ENCODE data around the gene CFAP61.

CFAP61 gene

GRCh38 chr20:20367575-20368417 lies 315.5 kb downstream of the CFAP61 start, which contains the start of gene INSM1:
Gene INSM1, plus strand, starts transcription at chr20:20368104. Its CDS starts 164 bp downstream, at chr20:20368268.
- no peak for DNase-seq (ENCODE audit: low read depth)

DNA sequence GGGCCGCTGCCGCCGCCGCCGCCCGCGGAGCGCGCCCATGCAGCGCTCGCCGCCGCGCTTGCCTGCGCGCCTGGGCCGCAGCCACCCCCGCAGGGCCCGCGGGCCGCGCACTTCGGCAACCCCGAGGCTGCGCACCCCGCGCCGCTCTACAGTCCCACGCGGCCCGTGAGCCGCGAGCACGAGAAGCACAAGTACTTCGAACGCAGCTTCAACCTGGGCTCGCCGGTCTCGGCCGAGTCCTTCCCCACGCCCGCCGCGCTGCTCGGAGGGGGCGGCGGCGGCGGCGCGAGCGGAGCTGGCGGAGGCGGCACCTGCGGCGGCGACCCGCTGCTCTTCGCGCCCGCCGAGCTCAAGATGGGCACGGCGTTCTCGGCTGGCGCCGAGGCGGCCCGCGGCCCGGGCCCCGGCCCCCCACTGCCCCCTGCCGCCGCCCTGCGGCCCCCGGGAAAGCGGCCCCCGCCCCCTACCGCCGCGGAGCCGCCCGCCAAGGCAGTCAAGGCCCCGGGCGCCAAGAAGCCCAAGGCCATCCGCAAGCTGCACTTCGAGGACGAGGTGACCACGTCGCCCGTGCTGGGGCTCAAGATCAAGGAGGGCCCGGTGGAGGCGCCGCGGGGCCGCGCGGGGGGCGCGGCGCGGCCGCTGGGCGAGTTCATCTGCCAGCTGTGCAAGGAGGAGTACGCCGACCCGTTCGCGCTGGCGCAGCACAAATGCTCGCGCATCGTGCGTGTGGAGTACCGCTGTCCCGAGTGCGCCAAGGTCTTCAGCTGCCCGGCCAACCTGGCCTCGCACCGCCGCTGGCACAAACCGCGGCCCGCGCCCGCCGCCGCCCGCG lies 316.3 kb downstream of the CFAP61 start:
- no peak for DNase-seq (ENCODE audit: low read depth)

GRCh38 chr20:20369250-20370093 lies 317.1 kb downstream of the CFAP61 start:
- no peak for DNase-seq (ENCODE audit: low read depth)

- no peak for DNase-seq (ENCODE audit: low read depth)
Observed at GRCh38 chr20:20370094-20370575, 317.8 kb downstream of the CFAP61 start.

GRCh38 chr20:20371083-20371482 lies 318.8 kb downstream of the CFAP61 start:
- DNase-seq (ENCODE audit: low read depth), result no peak

- no peak for DNase-seq (ENCODE audit: low read depth)
Observed at GRCh38 chr20:20371681-20372080, 319.3 kb downstream of the CFAP61 start.

DNA sequence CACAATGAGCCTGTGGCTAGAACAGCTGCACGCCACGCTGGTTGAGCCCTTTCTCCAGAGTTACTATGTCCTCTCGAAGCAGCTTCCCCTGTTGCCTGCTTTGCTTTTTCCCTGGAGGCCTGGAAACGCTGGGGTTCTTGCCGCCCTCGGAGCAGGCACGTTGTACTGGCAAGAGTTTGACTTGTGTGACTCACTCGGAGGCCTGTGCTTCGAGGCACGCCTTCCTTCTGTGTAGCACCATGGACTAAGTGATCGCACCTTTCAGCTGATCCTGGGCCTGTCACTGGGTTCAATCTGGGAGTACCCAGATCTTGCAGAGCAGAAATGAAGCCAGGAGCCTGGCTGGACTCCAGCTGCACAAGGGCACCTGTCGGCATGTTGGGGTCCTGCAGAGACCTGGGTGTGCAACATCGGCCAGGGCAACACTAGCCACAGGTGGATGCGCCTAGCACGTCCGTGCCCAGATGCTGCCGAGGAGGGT lies 320.8 kb downstream of the CFAP61 start:
- no peak for DNase-seq (ENCODE audit: low read depth)

DNA sequence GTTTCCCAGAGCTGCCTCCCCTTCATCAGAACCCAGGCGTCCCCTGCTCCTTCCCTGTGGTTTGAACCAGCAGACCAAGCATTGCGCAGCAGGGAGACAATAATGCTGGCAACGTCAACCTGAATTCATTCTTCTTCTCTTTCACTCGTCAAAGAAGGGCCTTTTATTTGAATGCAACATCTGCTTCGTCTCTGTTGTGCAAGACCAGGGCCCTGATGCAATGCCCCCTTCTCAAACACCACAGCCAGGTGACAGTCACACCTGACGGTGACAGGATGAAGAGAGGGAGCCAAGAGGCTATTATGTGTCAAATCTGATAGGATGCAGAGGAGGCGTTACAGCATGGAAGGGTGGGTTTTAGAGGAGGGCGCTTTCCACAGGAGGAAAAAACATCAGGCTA lies 323.5 kb downstream of the CFAP61 start:
- no peak for DNase-seq (ENCODE audit: low read depth)

GRCh38 chr20:20386192-20386591 lies 333.9 kb downstream of the CFAP61 start:
- no peak for DNase-seq (ENCODE audit: low read depth)

GRCh38 chr20:20390393-20390792 lies 338.1 kb downstream of the CFAP61 start:
- no peak for DNase-seq (ENCODE audit: low read depth)

GRCh38 chr20:20391115-20391514 lies 338.8 kb downstream of the CFAP61 start:
- DNase-seq (ENCODE audit: low read depth), result no peak

- no peak for DNase-seq (ENCODE audit: low read depth)
Observed at GRCh38 chr20:20391766-20392165, 339.4 kb downstream of the CFAP61 start.

- DNase-seq (ENCODE audit: low read depth), result no peak
Observed at GRCh38 chr20:20393207-20394120, 341.1 kb downstream of the CFAP61 start.

DNA sequence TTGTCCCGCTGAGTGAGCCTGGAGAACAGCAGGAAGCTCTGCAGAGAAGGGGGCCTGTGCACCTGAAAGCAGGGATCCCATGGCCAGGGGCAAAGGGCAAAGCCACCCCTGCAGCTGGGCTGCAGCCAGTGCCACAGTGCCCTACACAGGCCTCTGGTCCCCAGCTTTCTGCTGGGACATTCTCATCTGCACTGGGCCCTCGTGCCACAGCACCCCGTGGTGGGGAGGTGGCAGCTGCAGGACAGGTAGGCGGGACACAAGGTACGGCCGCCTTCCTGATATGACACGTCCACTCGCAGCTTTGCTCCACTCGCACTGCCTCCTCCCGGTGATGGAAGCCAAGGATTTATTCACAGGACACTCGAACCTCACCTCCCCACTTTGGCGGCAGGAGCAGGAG lies 342.8 kb downstream of the CFAP61 start:
- DNase-seq (ENCODE audit: low read depth), result no peak

DNA sequence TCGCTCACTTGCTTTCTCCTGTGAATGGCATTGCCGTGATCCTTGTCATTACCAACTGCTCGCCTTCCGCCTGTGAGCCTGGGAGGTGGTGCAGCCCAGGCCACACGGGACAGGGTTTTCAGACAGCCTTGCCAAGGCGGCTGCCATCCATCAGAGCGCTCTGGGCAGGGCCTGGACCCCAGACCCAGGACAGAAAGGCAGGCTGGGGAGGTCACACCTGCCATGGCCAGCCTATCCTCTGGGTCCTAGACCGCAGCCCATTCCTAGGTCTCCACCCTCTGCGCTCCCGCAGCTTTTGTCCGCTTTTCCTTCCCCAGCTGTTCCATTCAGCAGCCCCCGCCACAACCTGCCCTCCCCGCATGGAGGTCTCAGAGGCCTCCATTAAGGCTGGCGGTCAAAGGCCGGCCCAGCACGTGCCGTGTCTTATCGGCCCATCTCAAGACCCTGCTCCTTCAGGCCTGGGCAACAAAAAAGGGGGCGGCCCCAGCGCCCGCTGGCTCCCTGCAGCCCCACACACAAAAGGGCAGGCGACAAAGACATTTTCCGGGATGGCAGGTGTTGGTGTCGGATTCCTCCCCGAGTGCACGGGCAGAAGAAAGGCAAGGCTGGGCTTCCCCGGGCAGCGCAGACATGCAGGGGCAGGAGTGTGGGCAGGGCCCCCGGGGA lies 343.7 kb downstream of the CFAP61 start:
- DNase-seq (ENCODE audit: low read depth), result no peak

DNA sequence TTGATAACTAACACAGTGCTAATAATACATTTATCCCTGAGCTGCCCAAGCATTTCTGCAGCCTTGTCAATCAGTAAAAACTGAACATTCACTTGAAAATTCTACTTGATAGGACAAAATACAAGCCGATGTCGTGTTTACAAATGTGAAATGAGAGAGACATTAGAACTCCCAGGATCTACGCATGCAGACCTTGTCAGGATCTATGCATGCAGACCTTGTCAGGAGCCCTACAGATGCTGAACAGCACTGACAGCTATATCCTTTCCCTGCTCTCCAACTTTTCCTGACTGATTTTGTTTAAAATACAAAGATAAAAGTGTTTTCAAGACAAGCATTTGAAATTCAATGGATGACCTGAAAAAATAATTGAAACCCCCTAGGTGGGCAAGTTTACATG lies 344.5 kb downstream of the CFAP61 start:
- no peak for DNase-seq (ENCODE audit: low read depth)

GRCh38 chr20:20398123-20398522 lies 345.8 kb downstream of the CFAP61 start:
- no peak for DNase-seq (ENCODE audit: low read depth)

DNA sequence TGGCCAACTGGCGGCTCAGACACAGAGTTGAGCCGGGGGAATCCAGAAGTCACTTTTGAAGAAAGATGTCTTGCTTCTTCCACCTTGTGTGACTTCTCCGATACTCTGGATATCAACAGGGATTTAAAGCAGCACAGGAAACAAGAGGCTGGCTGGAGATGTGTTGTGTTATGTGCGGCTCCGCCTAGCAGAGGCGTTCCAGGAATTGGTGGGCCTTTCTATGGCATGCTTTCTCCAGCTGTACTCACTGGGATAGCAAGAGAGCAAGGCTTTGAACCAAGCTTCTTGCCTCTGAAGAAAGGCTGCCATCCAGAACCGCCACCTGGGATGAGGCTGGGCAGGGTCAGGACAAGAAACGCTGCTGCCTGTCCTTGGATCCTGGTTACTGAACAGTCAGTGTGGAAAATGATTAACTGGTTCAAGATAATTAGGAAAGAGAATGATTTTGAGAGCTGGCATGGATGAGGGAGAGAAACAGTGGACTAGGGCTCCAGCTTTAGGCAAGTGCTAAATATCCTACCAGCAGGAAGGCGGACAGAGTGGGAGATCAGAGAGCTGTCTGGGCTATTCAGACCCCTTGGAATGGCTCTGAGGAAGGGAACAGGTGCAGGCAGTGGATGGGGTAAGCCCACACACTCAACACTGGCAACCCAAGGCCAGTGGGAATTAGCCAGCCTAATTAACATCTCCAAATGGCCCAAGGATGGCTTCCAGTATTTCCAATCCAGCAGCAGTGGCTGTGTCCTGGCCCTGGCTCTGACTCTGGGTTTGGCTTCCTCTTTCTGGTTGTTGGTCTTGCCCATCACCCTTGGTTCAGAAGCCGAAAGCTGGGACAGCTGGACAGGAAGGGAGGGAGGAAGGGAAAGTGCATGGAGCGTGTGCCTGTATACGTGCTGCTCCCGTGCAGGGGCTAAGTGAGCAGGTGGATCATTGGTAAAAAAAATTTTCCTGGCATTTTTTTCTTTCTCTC lies 347.5 kb downstream of the CFAP61 start:
- DNase-seq (ENCODE audit: low read depth), result no peak

DNA sequence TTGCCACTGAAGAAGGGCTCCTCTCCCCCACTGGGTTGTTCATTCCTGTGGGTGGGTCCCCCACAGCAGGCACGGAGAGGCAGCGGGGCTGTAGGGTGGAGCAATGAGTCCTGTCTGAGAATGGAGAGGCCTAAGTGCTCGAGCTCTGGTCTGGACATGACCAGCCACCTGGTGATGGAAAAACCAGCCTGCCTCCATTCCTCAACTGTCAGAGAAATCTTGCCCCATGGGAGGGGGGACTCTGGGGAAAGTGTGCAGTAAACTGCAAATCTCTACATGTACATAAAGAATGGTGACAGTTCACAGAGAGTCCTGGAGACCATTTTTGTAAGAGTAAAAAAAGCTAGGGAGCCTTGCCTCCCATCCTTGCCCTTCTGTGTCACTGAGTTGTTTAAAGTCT lies 349.7 kb downstream of the CFAP61 start:
- DNase-seq (ENCODE audit: low read depth), result no peak
